DND-41 (cell line): ENCODE data around the gene ZC3H12A.

Experiments
- CTCF ChIP-seq: IDR thresholded peaks from 2 replicates; pipeline ENCODE4 v1.5.1; 2012; ENCODE audit warnings: borderline replicate concordance, low read length, moderate library complexity, mild to moderate bottlenecking; ENCODE audit not compliant: poor library complexity, severe bottlenecking; ENCODE audit errors: extremely low read depth
- EZH2 ChIP-seq: IDR thresholded peaks from 3 replicates; pipeline ENCODE4 v1.6.1; 2012; ENCODE audit warnings: borderline replicate concordance, low read depth, mild to moderate bottlenecking, moderate library complexity, low read length, inconsistent platforms; ENCODE audit not compliant: severe bottlenecking

- TF ChIP-seq CTCF, result no peak
- TF ChIP-seq EZH2, result no peak
These were observed 6.4 kb downstream of the ZC3H12A start for GRCh38 chr1:37480581-37481288.
